Measurements from ENCODE around the gene NPR3. TPM values are rescaled to one million over a fixed set of nuclear protein-coding genes. Genes with fewer than 3 reads are reported as not detected.

Gene NPR3
- total RNA-seq (2014; rRNA removed; shearing (Covaris generic)): 21.3 and 21.5 TPM in 2 replicates
- 16.1 and 21.7 TPM in 2 replicates for polyA plus RNA-seq (2014; cell fraction: nucleus; rRNA removed)

DNA sequence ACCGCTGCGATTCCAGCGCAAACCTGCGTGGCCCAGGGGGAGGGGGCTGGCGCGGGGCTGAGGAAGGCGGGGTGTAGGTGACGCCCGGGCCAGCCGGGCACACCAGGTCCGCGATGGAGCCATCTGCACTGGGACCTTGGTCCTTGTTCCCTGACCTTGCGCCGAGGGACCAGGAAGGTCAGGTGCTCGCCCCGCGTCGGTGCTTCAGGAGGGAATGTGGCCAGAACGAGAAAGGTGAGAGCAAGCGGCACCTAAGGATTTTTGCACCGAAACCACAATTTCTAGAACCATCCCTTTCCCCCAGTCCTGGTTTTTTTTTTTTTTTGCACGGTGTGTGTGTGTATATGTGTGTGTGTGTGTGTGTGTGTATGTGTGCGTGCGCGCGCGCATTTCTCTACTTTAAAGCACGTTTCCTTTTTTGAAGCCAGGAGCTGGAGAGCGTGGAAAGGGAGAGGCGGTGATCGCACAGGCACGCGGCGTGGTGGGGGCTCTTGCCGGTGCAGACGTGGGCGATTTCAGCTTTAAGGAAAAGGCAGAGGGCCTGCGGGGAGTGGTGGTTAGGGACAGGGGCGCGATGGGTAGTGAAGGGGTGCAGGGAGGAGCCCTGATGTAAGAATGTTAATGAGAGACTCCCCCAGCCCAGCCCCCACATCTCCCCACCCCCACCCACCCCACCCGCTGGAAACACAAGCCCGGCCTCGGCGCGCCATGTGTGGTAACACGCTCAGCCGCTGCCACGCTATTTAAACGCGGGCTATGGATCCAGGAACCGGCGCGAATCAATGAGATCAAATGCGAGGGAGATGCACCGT is at the start of gene NPR3:
Gene NPR3, plus strand, starts transcription at position 772 of the 812 bp plus-strand sequence. CDS start 456 bp downstream, outside the sequence.
- peak; percentile 26 for DNase-seq (ENCODE audit: extremely low read depth, low read depth)

- DNase-seq (ENCODE audit: extremely low read depth, low read depth): no peak
Measured at GRCh38 chr5:32664523-32664922, 46.6 kb upstream of the NPR3 start.

DNA sequence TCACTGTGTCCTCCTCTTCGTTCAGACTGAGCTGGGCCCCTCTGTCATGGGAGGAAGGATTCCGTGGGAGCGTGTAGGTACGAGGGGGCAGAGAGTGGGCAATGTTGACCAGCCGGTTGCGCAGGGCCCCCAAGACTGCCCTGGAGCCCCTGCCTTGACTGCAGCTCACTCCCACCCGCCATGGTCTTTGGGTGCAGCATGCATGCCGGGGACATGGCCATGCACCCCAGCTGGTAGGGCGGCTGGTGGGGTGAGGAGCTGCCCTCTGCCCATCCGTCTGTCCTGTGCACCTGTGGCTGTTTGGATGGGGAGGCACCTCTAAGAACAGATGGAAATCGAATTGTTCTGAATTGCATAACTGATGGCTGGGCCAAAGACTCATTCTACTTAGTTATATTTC is 42.6 kb upstream of the NPR3 start:
- no peak for DNase-seq (ENCODE audit: extremely low read depth, low read depth)

DNA sequence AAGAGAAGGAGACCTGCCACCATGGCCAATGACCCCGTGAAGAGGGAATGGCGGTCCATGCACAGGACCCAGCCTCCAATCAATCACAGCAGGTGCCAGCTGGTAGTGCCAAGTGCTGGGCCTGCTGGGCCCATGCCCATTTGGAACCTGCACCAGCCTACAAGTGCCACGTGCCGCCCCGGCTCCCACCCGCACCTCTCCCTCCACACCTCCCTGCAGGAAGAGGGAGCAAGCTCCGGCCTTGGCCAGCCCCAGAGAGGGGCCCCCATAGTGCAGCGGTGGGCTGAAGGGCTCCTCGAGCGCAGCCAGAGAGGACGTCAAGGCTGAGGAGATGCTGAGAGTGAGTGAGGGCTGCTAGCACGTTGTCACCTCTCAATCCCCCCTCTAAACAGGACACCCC is 37.8 kb upstream of the NPR3 start:
- no peak for DNase-seq (ENCODE audit: extremely low read depth, low read depth)

- no peak for DNase-seq (ENCODE audit: extremely low read depth, low read depth)
Measured at GRCh38 chr5:32677023-32677422, 34.1 kb upstream of the NPR3 start.

DNA sequence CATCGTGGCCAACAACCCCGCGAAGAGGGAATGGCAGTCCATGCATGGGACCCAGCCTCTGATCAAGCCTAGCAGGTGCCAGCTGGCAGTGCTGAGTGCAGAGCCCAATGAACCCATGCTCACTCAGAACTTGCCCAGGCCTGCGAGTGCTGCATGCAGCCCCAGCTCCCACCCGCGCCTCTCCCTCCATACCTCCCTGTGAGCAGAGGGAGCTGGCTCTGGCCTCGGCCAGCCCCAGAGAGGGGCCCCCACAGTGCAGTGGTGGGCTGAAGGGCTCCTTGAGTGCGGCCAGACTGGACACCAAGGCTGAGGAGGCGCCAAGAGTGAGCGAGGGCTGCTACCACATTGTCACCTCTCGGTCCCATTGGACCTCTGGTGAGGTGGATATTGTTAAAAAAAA is 32.6 kb upstream of the NPR3 start:
- no peak for DNase-seq (ENCODE audit: extremely low read depth, low read depth)

DNA sequence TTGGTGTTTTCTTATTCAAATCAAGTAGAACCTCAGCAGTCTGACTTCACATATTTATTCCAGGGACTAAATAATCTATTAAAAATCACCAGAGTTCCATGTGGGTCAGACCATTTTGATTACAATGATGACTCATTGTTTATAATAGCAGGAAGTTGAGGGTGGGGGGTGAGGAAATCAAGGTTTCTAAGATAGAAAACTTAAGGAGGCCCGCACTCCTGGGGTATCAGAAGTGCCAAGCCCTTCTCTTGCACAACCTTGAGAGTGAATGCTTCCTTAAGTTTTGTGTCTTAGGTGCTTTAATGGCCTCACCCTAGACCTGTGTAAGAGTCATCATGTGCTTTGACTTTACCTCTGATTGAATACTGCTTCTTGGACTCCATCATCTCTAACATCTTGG is 31.9 kb upstream of the NPR3 start:
- no peak for DNase-seq (ENCODE audit: extremely low read depth, low read depth)

GRCh38 chr5:32680183-32680582 is 30.9 kb upstream of the NPR3 start:
- DNase-seq (ENCODE audit: extremely low read depth, low read depth): no peak

DNA sequence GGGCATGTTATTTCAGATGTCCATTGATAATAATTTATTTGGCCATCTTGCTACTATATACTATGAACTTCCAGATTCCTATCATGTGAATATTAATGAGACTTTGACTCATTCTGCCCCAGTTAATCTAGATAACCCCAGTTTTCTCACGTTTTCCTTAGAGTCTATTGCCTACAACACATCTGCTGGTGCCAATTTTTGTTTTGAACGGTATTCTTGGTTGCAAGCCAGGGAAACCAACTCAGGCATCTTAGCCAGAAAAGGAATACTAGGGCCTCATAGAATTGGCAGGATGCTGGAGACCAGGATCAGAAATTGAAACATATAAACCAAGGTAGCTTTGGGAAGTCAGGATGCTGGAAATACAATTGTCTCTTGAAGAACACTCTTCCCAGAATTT is 28.0 kb upstream of the NPR3 start:
- no peak for DNase-seq (ENCODE audit: extremely low read depth, low read depth)

DNA sequence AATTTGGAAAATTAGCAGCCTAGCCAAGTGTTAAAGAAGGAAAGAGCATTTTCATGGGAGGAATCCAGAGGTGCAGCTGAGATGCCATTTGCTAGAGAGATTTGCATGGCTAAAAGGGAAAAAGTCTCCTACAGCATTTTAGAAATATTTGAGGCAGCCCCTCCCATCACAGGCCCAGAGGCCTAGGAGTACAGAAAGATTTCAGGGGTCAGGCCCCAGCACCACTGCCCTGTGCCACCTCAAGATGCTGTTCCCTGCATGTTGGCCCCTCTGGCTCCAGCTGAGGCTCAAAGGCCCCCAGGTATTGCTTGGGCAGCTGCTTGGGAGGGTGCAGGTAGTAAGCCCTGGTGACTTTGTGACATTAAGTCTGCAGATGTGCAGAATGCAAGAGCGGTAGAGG is 26.9 kb upstream of the NPR3 start:
- DNase-seq (ENCODE audit: extremely low read depth, low read depth): no peak

DNA sequence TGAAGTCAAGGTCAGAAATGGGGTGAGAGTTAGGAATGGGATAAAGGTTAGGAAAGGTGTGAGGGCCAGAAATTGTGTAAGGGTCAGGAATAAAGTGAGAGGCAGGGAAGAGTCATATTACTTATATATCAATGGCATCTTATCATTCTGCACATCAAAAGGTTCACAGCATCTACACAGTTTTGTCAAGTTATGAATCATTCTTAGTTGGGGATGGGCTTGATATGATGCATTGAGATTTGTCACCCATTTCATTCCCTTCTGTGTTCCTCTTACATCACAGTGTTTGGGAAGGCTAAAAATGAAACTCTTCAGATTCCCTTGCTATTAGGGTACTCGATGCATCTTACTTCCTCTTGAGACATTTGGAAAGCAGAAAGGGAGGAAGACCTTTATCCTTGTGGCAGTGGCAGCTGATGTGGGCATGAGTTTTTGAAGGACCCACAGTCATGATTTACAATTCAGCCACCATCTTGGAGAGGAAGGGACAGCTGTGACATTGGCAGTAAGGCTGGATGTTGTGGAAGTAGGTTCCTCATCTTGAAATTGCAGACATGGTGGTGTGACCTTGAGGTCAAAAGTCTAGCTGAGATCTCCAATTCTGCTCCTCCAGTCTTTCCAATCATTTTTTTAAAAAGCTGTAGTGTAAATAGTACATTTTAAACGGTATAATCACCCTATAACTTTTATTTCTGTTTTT is 24.2 kb upstream of the NPR3 start:
- no peak for DNase-seq (ENCODE audit: extremely low read depth, low read depth)

DNA sequence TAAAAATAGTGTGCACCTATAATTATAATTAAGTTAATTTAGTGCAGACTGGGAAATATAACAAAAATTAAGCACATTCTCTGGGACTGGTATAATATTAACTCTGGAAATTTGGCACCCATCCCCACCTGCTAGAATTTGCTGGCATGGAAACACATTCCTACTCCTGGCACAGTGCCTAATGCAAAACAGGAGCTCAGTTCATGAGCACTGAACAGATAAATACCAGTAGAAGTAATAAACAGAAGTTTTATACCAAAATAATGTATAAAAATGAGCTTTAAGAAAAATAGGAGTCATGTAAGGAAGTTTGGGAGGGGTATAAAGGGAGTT is 23.7 kb upstream of the NPR3 start:
- no peak for DNase-seq (ENCODE audit: extremely low read depth, low read depth)

- DNase-seq (ENCODE audit: extremely low read depth, low read depth): peak; percentile 14
Measured at GRCh38 chr5:32690153-32690552, 21.0 kb upstream of the NPR3 start.

- DNase-seq (ENCODE audit: extremely low read depth, low read depth): no peak
Measured at GRCh38 chr5:32690666-32691065, 20.5 kb upstream of the NPR3 start.

DNA sequence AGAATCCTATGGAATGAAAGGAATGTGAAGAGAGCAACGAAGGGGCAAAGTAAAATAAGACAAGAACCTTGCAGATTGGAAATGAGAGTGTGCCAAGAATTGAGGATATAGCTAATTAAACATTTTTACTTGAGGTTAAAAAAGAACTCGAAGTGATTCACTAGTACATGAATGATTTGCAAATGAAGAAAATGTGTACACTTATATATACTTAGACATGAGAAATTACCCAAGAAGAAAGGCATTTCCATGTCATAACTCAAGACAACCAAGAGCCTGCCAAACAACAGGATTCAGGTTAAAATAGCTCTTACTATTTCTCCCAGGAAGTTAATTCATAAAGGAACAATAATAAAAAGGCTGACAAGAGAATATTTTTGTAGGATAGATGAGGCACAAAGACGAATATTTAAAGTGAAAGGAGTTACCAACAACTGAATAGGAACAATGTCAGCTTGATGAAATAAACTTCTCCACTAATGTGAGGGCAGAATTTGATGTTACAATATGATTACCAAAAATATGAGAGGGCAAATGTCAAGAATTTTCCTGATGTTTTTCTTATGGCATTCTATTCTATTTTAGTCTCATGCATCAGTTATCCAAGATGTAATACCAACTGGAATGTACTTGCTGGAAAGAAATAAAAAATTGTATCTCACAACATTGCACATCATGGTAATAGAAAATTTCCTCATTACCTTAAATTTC is 18.9 kb upstream of the NPR3 start:
- DNase-seq (ENCODE audit: extremely low read depth, low read depth): no peak

DNA sequence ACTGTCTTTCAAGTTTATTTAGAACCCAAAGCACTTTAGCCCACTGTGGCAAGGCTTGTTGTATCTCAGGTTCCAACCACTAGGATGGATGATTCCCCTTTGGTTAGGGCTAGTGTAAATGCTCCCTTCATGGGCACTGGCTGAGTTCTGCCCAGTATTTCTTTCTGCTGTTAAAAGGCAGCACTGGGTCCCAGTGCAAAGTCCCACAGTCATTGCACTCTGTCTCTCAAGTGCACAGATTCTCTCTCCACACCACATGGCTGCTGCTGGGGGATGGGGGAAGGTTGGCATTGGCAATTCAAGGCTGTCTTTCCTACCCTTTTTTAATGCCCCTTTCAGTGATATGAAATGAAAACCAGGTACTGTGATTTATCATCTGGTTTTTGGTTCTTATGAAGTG is 7.2 kb upstream of the NPR3 start:
- DNase-seq (ENCODE audit: extremely low read depth, low read depth): no peak

- peak; percentile 44 for DNase-seq (ENCODE audit: extremely low read depth, low read depth)
Measured at GRCh38 chr5:32707418-32707997, 3.6 kb upstream of the NPR3 start.

DNA sequence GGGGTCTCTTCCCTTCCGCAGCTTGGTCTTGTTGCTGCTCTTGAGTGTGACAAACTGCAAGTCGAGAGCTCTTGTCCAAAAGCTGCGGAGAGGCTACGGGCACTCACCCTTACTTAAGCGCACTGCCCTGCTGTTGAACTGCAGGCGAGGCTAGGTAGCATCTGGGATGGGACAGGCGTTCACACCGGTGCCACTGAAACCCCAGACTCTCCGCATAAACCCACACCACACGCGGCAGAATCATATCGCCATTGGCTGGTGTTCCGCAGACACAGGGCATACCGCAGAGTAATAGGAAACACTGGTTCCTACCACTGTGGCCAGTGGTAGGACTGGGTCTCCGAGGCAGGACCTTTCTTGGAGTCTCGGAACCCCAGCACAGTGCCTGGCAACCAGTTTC is 2.2 kb upstream of the NPR3 start:
- no peak for DNase-seq (ENCODE audit: extremely low read depth, low read depth)

- DNase-seq (ENCODE audit: extremely low read depth, low read depth): peak; percentile 76
Measured at GRCh38 chr5:32709750-32710549, 1.2 kb upstream of the NPR3 start.

- no peak for DNase-seq (ENCODE audit: extremely low read depth, low read depth)
Measured at GRCh38 chr5:32711362-32711680, 200 bp downstream of the NPR3 start.
